ENCODE measurements around the gene EPB41. TPM values are rescaled to one million over a fixed set of nuclear protein-coding genes. Genes with fewer than 3 reads are reported as not detected.

EPB41 gene
- total and polyA plus RNA-seq, 9 of the 15 experiments (the other 6 are each of a cell fraction or from before 2014, with no cell fraction given): 3.7 to 213 (median 141) TPM

DNA sequence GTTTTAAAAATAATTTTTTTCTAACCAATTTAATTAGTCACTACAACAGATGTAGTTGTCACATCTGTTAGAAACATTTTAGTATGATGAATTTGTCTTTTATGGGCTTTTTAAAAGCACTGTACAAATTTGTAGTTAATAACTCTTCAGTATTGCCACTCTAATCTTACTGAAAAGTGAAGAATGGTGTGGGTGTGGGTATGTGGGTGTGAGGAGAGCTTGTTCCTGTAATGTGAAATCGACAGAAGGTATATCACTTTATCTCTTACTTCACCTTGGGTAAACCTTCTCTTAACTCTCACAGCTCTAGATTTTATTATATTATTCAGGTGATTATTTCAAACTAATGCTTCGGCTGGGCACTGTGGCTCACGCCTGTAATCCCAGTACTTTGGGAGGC lies 166.8 kb downstream of the EPB41 start:
- Histone ChIP-seq H3K9me3 (replicated peaks; ENCODE audit: control insufficient read depth, insufficient read depth, low read depth, low read length) (no peaks in the 10 kb centered on the region), H3K4me1 (replicated peaks in 1 of 2; ENCODE audit: control insufficient read depth in 2 of 2, insufficient read depth in 2 of 2, low read length in 2 of 2) (peaks cover 0 to 14% of the 10 kb centered on the region in 2 experiments; a peak in 2 of 5 replicates), H3K9ac (ENCODE audit: insufficient read depth in 1 of 2, low read depth in 2 of 2, low read length in 2 of 2) (no peak overlapping the region), H3K4me3 (no peak overlapping the region), H3K79me2 (ENCODE audit: control insufficient read depth, insufficient read depth, low read length) (no peaks in the 10 kb centered on the region), H3K27ac (ENCODE audit: extremely low read depth, low read depth, low read length) (no peak overlapping the region), H2AFZ (ENCODE audit: low read depth, low read length) (no peak overlapping the region), H3K9me1 (ENCODE audit: control insufficient read depth, insufficient read depth, low read length) (no peaks in the 10 kb centered on the region), H3K27me3 (ENCODE audit: control insufficient read depth in 2 of 2, insufficient read depth in 2 of 2, low read length in 2 of 2) (no peaks in the 10 kb centered on the region), H3K4me2 (ENCODE audit: insufficient read depth, low read length) (no peak overlapping the region), H3K36me3 (ENCODE audit: control insufficient read depth, insufficient read depth, low read length) (peaks cover 64% of the 10 kb centered on the region), H4K20me1 (replicated peaks; ENCODE audit: control insufficient read depth, insufficient read depth, low read length) (no peaks in the 10 kb centered on the region)
- CTCF ChIA-PET (ENCODE audit: low intra/inter-chr PET ratio): no interaction called here
- FAIRE-seq (no peak), ATAC-seq (no peak), DNase-seq (ENCODE audit: extremely low read depth in 1 of 4, low spot score in 3 of 4) (no peak)
- POLR2A ChIA-PET: interaction anchor here (0.7 to 3.8 kb wide), 6 partner anchors 9 to 121 kb away, joined by 3 to 16 read pairs (median 4); no protein-coding TSS in a partner anchor
- in situ Hi-C loops (cut with MboI): no loop called here
- 75% methylated on average over 3 of the region's 3 CpGs for WGBS (ENCODE audit: insufficient coverage, low coverage, missing lambda C conversion rate)
- intact Hi-C loops (cut with micrococcal nuclease): no loop called here
- no TSS peak for BruUV-seq (replicated peaks)
- TF ChIP-seq NFIC (IDR thresholded peaks at IDR 0.05): no peak
- TF ChIP-seq, protein P1, sequence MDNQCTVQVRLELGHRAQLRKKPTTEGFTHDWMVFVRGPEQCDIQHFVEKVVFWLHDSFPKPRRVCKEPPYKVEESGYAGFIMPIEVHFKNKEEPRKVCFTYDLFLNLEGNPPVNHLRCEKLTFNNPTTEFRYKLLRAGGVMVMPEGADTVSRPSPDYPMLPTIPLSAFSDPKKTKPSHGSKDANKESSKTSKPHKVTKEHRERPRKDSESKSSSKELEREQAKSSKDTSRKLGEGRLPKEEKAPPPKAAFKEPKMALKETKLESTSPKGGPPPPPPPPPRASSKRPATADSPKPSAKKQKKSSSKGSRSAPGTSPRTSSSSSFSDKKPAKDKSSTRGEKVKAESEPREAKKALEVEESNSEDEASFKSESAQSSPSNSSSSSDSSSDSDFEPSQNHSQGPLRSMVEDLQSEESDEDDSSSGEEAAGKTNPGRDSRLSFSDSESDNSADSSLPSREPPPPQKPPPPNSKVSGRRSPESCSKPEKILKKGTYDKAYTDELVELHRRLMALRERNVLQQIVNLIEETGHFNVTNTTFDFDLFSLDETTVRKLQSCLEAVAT (IDR thresholded peaks at IDR 0.05): no peak
- TF ChIP-seq, protein P2, sequence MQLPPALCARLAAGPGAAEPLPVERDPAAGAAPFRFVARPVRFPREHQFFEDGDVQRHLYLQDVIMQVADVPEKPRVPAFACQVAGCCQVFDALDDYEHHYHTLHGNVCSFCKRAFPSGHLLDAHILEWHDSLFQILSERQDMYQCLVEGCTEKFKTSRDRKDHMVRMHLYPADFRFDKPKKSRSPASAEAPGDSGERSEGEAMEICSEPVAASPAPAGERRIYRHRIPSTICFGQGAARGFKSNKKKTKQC (CRISPR knock-in tag; IDR thresholded peaks at IDR 0.05): no peak
- TF ChIP-seq, protein P3, sequence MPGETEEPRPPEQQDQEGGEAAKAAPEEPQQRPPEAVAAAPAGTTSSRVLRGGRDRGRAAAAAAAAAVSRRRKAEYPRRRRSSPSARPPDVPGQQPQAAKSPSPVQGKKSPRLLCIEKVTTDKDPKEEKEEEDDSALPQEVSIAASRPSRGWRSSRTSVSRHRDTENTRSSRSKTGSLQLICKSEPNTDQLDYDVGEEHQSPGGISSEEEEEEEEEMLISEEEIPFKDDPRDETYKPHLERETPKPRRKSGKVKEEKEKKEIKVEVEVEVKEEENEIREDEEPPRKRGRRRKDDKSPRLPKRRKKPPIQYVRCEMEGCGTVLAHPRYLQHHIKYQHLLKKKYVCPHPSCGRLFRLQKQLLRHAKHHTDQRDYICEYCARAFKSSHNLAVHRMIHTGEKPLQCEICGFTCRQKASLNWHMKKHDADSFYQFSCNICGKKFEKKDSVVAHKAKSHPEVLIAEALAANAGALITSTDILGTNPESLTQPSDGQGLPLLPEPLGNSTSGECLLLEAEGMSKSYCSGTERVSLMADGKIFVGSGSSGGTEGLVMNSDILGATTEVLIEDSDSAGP (CRISPR knock-in tag; IDR thresholded peaks at IDR 0.05): no peak
- TF ChIP-seq, protein P4, sequence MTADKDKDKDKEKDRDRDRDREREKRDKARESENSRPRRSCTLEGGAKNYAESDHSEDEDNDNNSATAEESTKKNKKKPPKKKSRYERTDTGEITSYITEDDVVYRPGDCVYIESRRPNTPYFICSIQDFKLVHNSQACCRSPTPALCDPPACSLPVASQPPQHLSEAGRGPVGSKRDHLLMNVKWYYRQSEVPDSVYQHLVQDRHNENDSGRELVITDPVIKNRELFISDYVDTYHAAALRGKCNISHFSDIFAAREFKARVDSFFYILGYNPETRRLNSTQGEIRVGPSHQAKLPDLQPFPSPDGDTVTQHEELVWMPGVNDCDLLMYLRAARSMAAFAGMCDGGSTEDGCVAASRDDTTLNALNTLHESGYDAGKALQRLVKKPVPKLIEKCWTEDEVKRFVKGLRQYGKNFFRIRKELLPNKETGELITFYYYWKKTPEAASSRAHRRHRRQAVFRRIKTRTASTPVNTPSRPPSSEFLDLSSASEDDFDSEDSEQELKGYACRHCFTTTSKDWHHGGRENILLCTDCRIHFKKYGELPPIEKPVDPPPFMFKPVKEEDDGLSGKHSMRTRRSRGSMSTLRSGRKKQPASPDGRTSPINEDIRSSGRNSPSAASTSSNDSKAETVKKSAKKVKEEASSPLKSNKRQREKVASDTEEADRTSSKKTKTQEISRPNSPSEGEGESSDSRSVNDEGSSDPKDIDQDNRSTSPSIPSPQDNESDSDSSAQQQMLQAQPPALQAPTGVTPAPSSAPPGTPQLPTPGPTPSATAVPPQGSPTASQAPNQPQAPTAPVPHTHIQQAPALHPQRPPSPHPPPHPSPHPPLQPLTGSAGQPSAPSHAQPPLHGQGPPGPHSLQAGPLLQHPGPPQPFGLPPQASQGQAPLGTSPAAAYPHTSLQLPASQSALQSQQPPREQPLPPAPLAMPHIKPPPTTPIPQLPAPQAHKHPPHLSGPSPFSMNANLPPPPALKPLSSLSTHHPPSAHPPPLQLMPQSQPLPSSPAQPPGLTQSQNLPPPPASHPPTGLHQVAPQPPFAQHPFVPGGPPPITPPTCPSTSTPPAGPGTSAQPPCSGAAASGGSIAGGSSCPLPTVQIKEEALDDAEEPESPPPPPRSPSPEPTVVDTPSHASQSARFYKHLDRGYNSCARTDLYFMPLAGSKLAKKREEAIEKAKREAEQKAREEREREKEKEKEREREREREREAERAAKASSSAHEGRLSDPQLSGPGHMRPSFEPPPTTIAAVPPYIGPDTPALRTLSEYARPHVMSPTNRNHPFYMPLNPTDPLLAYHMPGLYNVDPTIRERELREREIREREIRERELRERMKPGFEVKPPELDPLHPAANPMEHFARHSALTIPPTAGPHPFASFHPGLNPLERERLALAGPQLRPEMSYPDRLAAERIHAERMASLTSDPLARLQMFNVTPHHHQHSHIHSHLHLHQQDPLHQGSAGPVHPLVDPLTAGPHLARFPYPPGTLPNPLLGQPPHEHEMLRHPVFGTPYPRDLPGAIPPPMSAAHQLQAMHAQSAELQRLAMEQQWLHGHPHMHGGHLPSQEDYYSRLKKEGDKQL (CRISPR knock-in tag; IDR thresholded peaks at IDR 0.05; ENCODE audit: borderline replicate concordance): no peak
- no peak for TF ChIP-seq RAD51 (IDR thresholded peaks at IDR 0.05; ENCODE audit: borderline replicate concordance, low read depth)
- no peak for TF ChIP-seq SAFB (IDR thresholded peaks at IDR 0.05; ENCODE audit: borderline replicate concordance, low read depth, low read length)
- TF ChIP-seq, protein P5, sequence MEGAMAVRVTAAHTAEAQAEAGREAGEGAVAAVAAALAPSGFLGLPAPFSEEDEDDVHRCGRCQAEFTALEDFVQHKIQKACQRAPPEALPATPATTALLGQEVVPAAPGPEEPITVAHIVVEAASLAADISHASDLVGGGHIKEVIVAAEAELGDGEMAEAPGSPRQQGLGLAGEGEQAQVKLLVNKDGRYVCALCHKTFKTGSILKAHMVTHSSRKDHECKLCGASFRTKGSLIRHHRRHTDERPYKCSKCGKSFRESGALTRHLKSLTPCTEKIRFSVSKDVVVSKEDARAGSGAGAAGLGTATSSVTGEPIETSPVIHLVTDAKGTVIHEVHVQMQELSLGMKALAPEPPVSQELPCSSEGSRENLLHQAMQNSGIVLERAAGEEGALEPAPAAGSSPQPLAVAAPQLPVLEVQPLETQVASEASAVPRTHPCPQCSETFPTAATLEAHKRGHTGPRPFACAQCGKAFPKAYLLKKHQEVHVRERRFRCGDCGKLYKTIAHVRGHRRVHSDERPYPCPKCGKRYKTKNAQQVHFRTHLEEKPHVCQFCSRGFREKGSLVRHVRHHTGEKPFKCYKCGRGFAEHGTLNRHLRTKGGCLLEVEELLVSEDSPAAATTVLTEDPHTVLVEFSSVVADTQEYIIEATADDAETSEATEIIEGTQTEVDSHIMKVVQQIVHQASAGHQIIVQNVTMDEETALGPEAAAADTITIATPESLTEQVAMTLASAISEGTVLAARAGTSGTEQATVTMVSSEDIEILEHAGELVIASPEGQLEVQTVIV (CRISPR knock-in tag; IDR thresholded peaks at IDR 0.05; ENCODE audit: borderline replicate concordance): no peak
- TF ChIP-seq SMARCA4 (IDR thresholded peaks at IDR 0.05): no peak
- TF ChIP-seq IFI16 (CRISPR knock-in tag; IDR thresholded peaks at IDR 0.05): no peak
- no peak for TF ChIP-seq HMG20A (CRISPR knock-in tag; conservative IDR thresholded peaks at IDR 0.05)
